GM23248 (cell line): Measurements from ENCODE around the gene EML6. TPM values are rescaled to one million over a fixed set of nuclear protein-coding genes. Genes with fewer than 3 reads are reported as not detected.

Source experiments
- DNase-seq: peaks from one replicate; pipeline ENCODE4 v3.0.0-alpha.2; 2015
- H2AFZ ChIP-seq: fragments of 200-600 bp; sonication (generic); 2 replicates; pipeline ENCODE4 v1.6.1; 2016; ENCODE audit warnings: antibody characterized with exemption
- H3F3A ChIP-seq: fragments of 200-600 bp; sonication (generic); 2 replicates; pipeline ENCODE4 v1.6.1; 2016; ENCODE audit warnings: mild to moderate bottlenecking, antibody characterized with exemption, mixed run types; ENCODE audit not compliant: insufficient read depth
- H3K27ac ChIP-seq: fragments of 200-600 bp; sonication (generic); 2 replicates; pipeline ENCODE4 v1.5.1; 2016; ENCODE audit warnings: mild to moderate bottlenecking
- H3K27me3 ChIP-seq: fragments of 200-600 bp; sonication (generic); replicated peaks from 2 replicates; pipeline ENCODE4 v1.6.1; 2016; ENCODE audit warnings: mild to moderate bottlenecking; ENCODE audit not compliant: insufficient read depth
- H3K36me3 ChIP-seq: fragments of 200-600 bp; sonication (generic); 2 replicates; pipeline ENCODE4 v1.6.1; 2016; ENCODE audit warnings: low read depth, mild to moderate bottlenecking
- H3K4me1 ChIP-seq: fragments of 200-600 bp; sonication (generic); 2 replicates; pipeline ENCODE4 v1.6.1; 2016; ENCODE audit warnings: mild to moderate bottlenecking; ENCODE audit not compliant: insufficient read depth
- H3K4me2 ChIP-seq: fragments of 200-600 bp; sonication (generic); one replicate; pipeline ENCODE4 v1.6.1; 2016; ENCODE audit warnings: mild to moderate bottlenecking; ENCODE audit not compliant: unreplicated experiment
- H3K4me3 ChIP-seq: fragments of 200-600 bp; sonication (generic); 2 replicates; pipeline ENCODE4 v1.5.1; 2016; ENCODE audit warnings: mild to moderate bottlenecking
- H3K79me2 ChIP-seq: fragments of 200-600 bp; sonication (generic); 2 replicates; pipeline ENCODE4 v1.6.1; 2016; ENCODE audit warnings: mild to moderate bottlenecking; ENCODE audit not compliant: insufficient read depth
- H3K9ac ChIP-seq: fragments of 200-600 bp; sonication (generic); 2 replicates; pipeline ENCODE4 v1.6.1; 2016; ENCODE audit warnings: mild to moderate bottlenecking
- H3K9me2 ChIP-seq: fragments of 200-600 bp; sonication (generic); 2 replicates; pipeline ENCODE4 v1.6.1; 2016; ENCODE audit warnings: mixed run types, mild to moderate bottlenecking, moderate library complexity; ENCODE audit not compliant: insufficient read depth
- H3K9me3 ChIP-seq: fragments of 200-600 bp; sonication (generic); one replicate; pipeline ENCODE4 v1.6.1; 2017; ENCODE audit warnings: low read depth
- H4K20me1 ChIP-seq: fragments of 200-600 bp; sonication (generic); 2 replicates; pipeline ENCODE4 v1.6.0; 2016; ENCODE audit not compliant: insufficient read depth
- EZH2 ChIP-seq: fragments of 200-600 bp; sonication (generic); IDR thresholded peaks from 2 replicates; pipeline ENCODE4 v1.6.1; 2018; ENCODE audit warnings: antibody characterized with exemption, mild to moderate bottlenecking; ENCODE audit not compliant: insufficient read depth, poor library complexity, severe bottlenecking
- EZH2phosphoT487 ChIP-seq: fragments of 200-600 bp; sonication (generic); IDR thresholded peaks from 2 replicates; pipeline ENCODE4 v1.6.1; 2018; ENCODE audit warnings: antibody characterized with exemption, moderate library complexity, mild to moderate bottlenecking, low read depth; ENCODE audit not compliant: insufficient read depth
- WGBS, 2 experiments: methylation state at CpG; one replicate each; pipeline ENCODE4 v1.1.6; 2015 to 2017; ENCODE audit warnings: low lambda C conversion rate in 2 of 2, low coverage in 1 of 2; ENCODE audit errors: missing lambda C conversion rate in 2 of 2; 5-methylcytosine and 5-hydroxymethylcytosine counted together
- in situ Hi-C: fragments of 300-500 bp; cut with MboI; formaldehyde crosslinking; loops from 2 replicates; pipeline ENCODE4 v1.15.0; 2020
- polyA plus RNA-seq: library from polyadenylated mRNA; unstranded; fragments of >200 nt; fragmentation: Nextera tagmentation; extraction: Ambion mirVana; gene quantifications from 2 replicates; pipeline ENCODE4 v1.2.1, GENCODE V29; 2016
- total RNA-seq: library from RNA; depleted of rRNA; stranded (reverse); fragments of >200 nt; shearing (Covaris generic); gene quantifications from 2 replicates; pipeline ENCODE4 v1.2.3, GENCODE V29; 2014

EML6 gene
- total and polyA plus RNA-seq, 2 experiments from 2014 or later = 0.54 to 0.76 TPM

DNA sequence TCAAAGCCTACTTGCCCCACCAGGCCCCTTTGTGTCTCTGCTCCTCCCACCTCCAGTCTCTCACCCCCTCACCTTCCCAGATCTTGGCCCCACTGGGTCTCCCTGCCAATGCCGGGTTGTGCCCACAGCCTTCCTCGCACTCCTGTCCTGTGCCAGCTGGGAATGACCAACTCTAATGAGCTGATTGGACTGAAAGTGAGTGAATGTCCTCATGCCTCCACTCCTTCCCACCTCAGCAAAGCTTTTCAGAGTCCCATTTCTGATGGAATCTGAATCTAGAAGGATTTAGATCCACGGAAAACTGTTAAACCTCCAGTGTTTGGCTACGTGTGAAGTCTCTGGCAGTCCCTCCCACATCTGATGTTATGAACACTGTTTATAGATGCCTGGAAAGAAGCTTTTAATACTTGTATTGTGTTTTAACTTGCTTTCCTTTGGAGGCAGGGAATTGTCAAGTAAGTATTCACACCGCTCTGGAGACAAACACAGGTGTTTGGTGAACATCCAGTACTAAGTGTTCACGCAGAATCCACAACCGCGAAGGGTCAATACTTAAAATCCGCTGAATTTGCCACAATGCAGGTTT is 222.9 kb downstream of the EML6 start:
- peak; percentile 42 for DNase-seq
- in situ Hi-C loops = no loop called here
- Histone ChIP-seq H3K4me3 (no peak overlapping the region), H3K27me3 (no peaks in the 10 kb centered on the region), H3K4me2 (peak overlapping the region; percentile 43), H3K9me3 (no peaks in the 10 kb centered on the region), H3K27ac (peak overlapping the region; percentile 72), H3K36me3 (no peaks in the 10 kb centered on the region), H3K9ac (peak overlapping the region; percentile 30), H3F3A (peaks cover 12% of the 10 kb centered on the region; the same call in 1 of the 2 replicates), H4K20me1 (no peaks in the 10 kb centered on the region), H2AFZ (peak overlapping the region; percentile 60), H3K9me2 (no peaks in the 10 kb centered on the region), H3K4me1 (peaks cover 35% of the 10 kb centered on the region), H3K79me2 (no peaks in the 10 kb centered on the region)
- TF ChIP-seq EZH2 (no peak), EZH2phosphoT487 (no peak)
- WGBS, 2 experiments = 52 to 53% methylated on average over 9 of the region's 9 CpGs

DNA sequence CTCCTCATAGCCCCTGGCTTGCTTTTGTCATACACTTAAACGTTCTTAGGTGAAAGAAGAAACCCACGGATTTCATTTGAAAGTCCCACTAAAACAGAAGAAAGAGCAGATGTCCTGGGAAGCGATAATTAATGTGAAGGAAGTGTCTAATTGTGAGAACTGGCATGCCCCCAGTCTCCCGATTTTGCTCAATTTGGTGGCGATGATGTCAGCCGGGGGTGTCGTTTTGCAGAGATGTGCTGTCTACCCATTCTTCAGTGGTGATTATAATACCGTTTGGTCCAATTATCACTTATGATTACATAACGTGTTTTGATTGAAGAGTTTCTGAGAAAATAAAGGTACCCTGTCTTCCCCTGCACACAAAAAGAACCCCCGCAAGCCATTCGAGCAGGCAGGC is 223.7 kb downstream of the EML6 start:
- in situ Hi-C loops = no loop called here
- no peaks in the 10 kb centered on the region for H3K36me3 ChIP-seq
- H3F3A ChIP-seq = peaks cover 18% of the 10 kb centered on the region
- H3K27me3 ChIP-seq = no peaks in the 10 kb centered on the region
- peak; percentile 18 for DNase-seq
- H3K79me2 ChIP-seq = no peaks in the 10 kb centered on the region
- TF ChIP-seq EZH2phosphoT487 (no peak), EZH2 (no peak)
- no peak overlapping the region for H3K4me3 ChIP-seq
- no peaks in the 10 kb centered on the region for H4K20me1 ChIP-seq
- H3K27ac ChIP-seq = no peak overlapping the region
- H3K9me3 ChIP-seq = no peaks in the 10 kb centered on the region
- H3K4me2 ChIP-seq = no peak overlapping the region
- WGBS, 2 experiments = 42% methylated on average over 11 of the region's 11 CpGs
- H3K9ac ChIP-seq = no peak overlapping the region
- H3K9me2 ChIP-seq = no peaks in the 10 kb centered on the region
- peak overlapping the region; percentile 32; the same call in 1 of the 2 replicates for H2AFZ ChIP-seq
- peaks cover 43% of the 10 kb centered on the region for H3K4me1 ChIP-seq

DNA sequence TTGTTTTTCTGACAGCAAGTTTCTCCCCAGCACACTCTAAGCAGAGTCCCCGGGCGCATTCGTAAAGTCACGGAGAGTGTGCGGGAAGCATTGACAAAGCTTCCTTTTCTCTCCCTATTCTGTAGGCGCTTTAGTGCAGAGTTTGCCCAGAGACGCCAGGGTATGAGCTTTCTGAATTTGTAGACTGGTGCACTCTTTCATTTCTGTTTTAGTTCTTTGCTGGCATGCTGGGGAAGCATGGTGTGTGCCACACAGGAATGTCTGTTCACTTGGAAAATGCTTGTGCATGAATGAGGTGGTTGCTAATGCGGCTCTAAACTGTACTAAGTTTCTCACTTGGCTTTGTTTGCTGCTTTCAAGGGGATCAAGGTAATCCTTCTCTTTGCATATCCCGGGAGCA is 224.2 kb downstream of the EML6 start:
- in situ Hi-C loops = no loop called here
- Histone ChIP-seq H3F3A (peaks cover 18% of the 10 kb centered on the region), H3K36me3 (no peaks in the 10 kb centered on the region), H3K9ac (no peak overlapping the region), H3K4me1 (peaks cover 48% of the 10 kb centered on the region), H3K4me3 (no peak overlapping the region), H3K9me2 (no peaks in the 10 kb centered on the region), H3K27me3 (no peaks in the 10 kb centered on the region), H3K27ac (no peak overlapping the region), H2AFZ (peak overlapping the region; percentile 32; the same call in 1 of the 2 replicates), H3K79me2 (no peaks in the 10 kb centered on the region), H3K9me3 (no peaks in the 10 kb centered on the region), H4K20me1 (no peaks in the 10 kb centered on the region), H3K4me2 (no peak overlapping the region)
- TF ChIP-seq EZH2phosphoT487 (no peak), EZH2 (no peak)
- no peak for DNase-seq
- WGBS, 2 experiments = 76 to 80% methylated on average over 9 of the region's 9 CpGs

DNA sequence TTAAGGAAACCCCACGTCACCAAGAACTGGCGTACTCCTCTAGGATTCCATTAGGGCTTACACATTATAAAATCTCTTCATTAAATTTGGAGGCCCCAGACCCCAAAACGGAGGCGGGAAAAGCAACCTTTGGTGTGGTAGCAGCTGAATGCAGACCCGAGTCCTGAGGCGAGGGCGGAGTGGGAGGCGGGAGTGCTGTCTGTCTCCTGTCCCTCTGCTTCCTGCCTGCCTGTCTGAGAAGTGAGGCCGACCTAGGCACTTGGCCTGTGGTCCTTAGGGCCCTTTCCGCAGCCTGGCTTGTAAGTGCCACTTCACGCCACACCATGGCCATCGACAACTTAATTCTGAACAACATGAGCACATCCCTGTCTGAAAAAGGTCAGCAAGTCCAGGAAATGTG is 224.7 kb downstream of the EML6 start:
- Histone ChIP-seq H3F3A (peaks cover 18% of the 10 kb centered on the region), H3K9me3 (no peaks in the 10 kb centered on the region), H3K27ac (no peak overlapping the region), H3K9ac (no peak overlapping the region), H3K4me3 (no peak overlapping the region), H3K27me3 (no peaks in the 10 kb centered on the region), H3K4me2 (no peak overlapping the region), H3K79me2 (no peaks in the 10 kb centered on the region), H3K4me1 (peaks cover 52% of the 10 kb centered on the region), H3K9me2 (no peaks in the 10 kb centered on the region), H2AFZ (no peak overlapping the region), H4K20me1 (no peaks in the 10 kb centered on the region), H3K36me3 (no peaks in the 10 kb centered on the region)
- in situ Hi-C loops = no loop called here
- no peak for DNase-seq
- TF ChIP-seq EZH2 = no peak
- no peak for TF ChIP-seq EZH2phosphoT487
- WGBS, 2 experiments = 96 to 97% methylated on average over 12 of the region's 12 CpGs

DNA sequence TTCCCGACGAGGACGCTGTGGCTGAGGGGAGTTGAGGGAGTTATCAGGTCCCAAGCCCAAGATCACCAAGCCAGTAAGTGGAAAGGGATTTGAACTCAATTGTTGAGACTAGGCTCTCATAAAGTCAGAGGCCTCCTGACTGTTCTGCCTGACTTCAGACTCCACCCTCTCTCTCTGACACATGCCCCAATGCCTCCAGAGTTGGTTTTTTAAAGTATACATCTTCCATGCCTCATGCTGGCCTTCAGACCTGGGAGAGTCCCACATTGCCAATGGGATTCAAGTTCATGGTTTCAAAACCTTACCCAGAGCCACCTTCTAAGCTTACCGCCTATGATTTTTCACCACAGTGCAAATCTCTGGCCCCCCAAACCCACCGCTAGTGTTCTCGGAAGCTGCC is 226.0 kb downstream of the EML6 start:
- peak; percentile 63 for DNase-seq
- H2AFZ ChIP-seq = no peak overlapping the region
- H4K20me1 ChIP-seq = no peaks in the 10 kb centered on the region

More for the DNA sequence above, 226.0 kb downstream of the EML6 start:
- Histone ChIP-seq H3K4me2 (no peak overlapping the region), H3K79me2 (no peaks in the 10 kb centered on the region), H3K9me2 (no peaks in the 10 kb centered on the region), H3K9me3 (no peaks in the 10 kb centered on the region), H3K4me1 (peaks cover 58% of the 10 kb centered on the region), H3K9ac (no peak overlapping the region), H3F3A (peaks cover 18% of the 10 kb centered on the region), H3K36me3 (no peaks in the 10 kb centered on the region), H3K4me3 (no peak overlapping the region), H3K27ac (no peak overlapping the region), H3K27me3 (no peaks in the 10 kb centered on the region)
- WGBS, 2 experiments = 97 to 99% methylated on average over 6 of the region's 6 CpGs
- no peak for TF ChIP-seq EZH2phosphoT487
- no peak for TF ChIP-seq EZH2
- in situ Hi-C loops = no loop called here
